Endothelial cell of hepatic sinusoid (primary cell): ENCODE data around the gene CNOT8.

ENCODE experiments used
- in situ Hi-C: cut with HindIII; loops from 2 replicates; pipeline ENCODE4 v1.10.0; 2017; ENCODE audit warnings: low sequenced_read_pairs

The CNOT8 gene

GRCh38 chr5:154863291-154864080, 5.1 kb downstream of the CNOT8 start:
- in situ Hi-C loops: no loop called here

- in situ Hi-C loops: no loop called here
These were observed 7.2 kb downstream of the CNOT8 start for GRCh38 chr5:154865466-154866184.

- in situ Hi-C loops: no loop called here
These were observed 8.4 kb downstream of the CNOT8 start for GRCh38 chr5:154866841-154867240.

GRCh38 chr5:154868702-154869101, 10.3 kb downstream of the CNOT8 start:
- in situ Hi-C loops: no loop called here

- in situ Hi-C loops: no loop called here
These were observed 13.3 kb downstream of the CNOT8 start for GRCh38 chr5:154871734-154872133.

- in situ Hi-C loops: no loop called here
These were observed 15.4 kb downstream of the CNOT8 start for GRCh38 chr5:154873791-154874331.

- in situ Hi-C loops: no loop called here
These were observed 20.4 kb downstream of the CNOT8 start for GRCh38 chr5:154878642-154879335.

- in situ Hi-C loops: loop anchor here (5.0 kb wide), 1 partner anchor 60 kb away; no protein-coding TSS in a partner anchor
These were observed 23.6 kb downstream of the CNOT8 start for GRCh38 chr5:154881986-154882385.

GRCh38 chr5:154884424-154884823, 26.0 kb downstream of the CNOT8 start:
- in situ Hi-C loops: loop anchor here (5.0 kb wide), 1 partner anchor 62 kb away; no protein-coding TSS in a partner anchor

GRCh38 chr5:154885439-154885838, 27.0 kb downstream of the CNOT8 start:
- in situ Hi-C loops: no loop called here

GRCh38 chr5:154892369-154892771, 33.9 kb downstream of the CNOT8 start:
- in situ Hi-C loops: no loop called here

GRCh38 chr5:154893381-154893780, 35.0 kb downstream of the CNOT8 start:
- in situ Hi-C loops: no loop called here

GRCh38 chr5:154895606-154896561, 37.5 kb downstream of the CNOT8 start:
- in situ Hi-C loops: no loop called here

- in situ Hi-C loops: no loop called here
These were observed 38.2 kb downstream of the CNOT8 start for GRCh38 chr5:154896562-154897165.

- in situ Hi-C loops: no loop called here
These were observed 39.8 kb downstream of the CNOT8 start for GRCh38 chr5:154898210-154898609.

GRCh38 chr5:154899151-154899816, 40.9 kb downstream of the CNOT8 start:
- in situ Hi-C loops: no loop called here

GRCh38 chr5:154900066-154900465, 41.6 kb downstream of the CNOT8 start:
- in situ Hi-C loops: loop anchor here (5.0 to 10.0 kb wide), 2 partner anchors 98 to 255 kb away; no protein-coding TSS in a partner anchor

- in situ Hi-C loops: loop anchor here (5.0 to 10.0 kb wide), 2 partner anchors 99 to 256 kb away; no protein-coding TSS in a partner anchor
These were observed 42.8 kb downstream of the CNOT8 start for GRCh38 chr5:154901276-154901675.

- in situ Hi-C loops: loop anchor here (5.0 to 10.0 kb wide), 2 partner anchors 100 to 257 kb away; no protein-coding TSS in a partner anchor
These were observed 43.5 kb downstream of the CNOT8 start for GRCh38 chr5:154901913-154902312.
